NCI-H510A (cell line): Measurements from ENCODE around the gene XIRP1.

ENCODE experiments used
- DNase-seq: peaks from one replicate; lab custom pipeline; 2025; lab: John Stamatoyannopoulos, UW

The XIRP1 gene

DNA sequence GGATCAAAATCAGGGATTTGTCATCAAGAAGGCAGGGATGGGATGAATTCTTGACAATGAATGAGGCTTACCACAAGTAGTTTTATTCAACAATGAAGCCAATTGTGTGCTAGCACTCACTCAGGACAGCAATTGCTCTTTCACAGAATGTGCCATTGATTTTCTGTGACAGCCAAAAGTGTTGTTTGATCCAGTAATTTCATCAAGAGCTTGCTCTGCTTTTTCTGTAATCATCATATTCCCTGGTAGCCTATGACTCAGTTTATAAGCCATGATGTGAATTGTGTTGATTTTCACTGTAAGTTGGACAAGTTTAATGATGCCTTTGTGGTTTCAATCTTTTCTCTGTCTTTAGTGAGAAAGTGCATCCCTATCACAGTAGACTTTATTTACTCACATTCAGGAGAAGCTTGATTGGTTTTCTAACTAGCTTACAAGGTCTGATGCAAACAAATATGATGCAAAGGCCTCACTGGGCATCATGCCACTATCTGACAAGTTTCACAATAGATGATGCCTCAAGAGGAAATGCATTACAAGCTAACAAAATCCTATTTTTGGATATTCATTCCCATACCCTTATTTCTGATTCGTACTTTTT is 25.4 kb downstream of the XIRP1 start:
- DNase-seq = no peak

DNA sequence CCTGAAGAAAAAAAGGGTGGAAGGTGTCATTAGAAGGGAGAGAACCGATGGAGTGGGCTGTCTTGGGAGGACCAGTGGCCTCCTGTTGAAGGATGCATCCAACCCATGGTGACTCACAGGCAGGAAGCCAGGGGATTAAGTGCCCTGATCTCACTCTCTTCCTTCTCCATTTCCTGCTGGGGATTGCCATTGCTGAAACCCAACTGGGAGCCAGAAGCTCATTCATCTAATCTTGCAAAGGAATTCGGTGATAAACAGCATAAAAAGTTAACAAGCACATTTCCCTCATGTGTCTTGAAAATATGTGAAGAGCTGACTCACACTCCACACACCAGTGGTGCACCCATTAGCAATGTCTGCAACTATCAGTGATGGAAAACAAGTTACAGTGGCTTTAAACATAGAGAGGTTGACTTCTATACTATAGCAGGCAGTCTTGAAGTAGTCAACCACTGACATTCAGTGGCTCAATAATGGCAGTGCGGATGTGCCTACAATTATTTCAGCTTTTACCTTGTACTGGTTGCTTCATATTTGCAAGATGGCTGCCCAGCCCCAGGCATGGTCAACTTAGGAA is 26.2 kb downstream of the XIRP1 start:
- no peak for DNase-seq

- DNase-seq = no peak
These were observed 26.9 kb downstream of the XIRP1 start for GRCh38 chr3:39165518-39165917.

DNA sequence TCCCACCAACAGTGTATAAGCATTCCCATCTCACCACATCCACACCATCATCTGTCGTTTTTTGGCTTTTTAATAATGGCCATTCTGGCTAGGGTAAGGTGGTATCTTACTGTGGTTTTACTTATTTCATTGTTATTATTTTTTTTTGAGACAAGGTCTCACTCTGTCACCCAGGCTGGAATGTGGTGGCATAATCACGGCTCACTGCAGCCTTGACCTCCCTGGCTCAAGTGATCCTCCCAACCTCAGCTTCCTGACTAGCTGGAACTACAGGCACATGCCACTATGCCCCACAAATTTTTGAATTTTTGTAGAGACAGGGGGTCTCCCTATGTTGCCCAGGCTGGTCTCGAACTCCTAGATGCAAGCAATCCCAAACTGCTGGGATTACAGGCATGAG is 28.0 kb downstream of the XIRP1 start:
- no peak for DNase-seq

- no peak for DNase-seq
These were observed 34.2 kb downstream of the XIRP1 start for GRCh38 chr3:39158148-39158715.

DNA sequence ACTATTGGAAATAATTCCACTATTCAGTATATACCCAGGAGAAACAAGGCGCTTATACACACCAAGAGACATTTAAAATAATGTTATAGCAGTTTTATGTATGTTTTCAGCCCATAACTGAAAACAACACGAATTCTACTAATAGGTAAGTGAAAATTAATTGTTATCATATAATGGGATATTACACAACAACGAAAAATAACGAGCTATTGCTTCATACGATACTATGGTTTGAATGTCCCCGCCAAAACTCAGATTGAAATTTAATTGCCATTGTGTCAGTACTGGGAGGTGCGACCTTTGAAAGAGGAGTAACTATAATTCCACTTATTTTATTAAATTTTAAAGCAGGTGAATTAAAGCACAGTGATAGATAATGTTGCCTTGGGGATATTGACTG is 35.0 kb downstream of the XIRP1 start:
- DNase-seq = no peak

- DNase-seq = no peak
These were observed 36.0 kb downstream of the XIRP1 start for GRCh38 chr3:39156421-39156820.

GRCh38 chr3:39154280-39155021 is 37.9 kb downstream of the XIRP1 start:
- no peak for DNase-seq

GRCh38 chr3:39153977-39154279 is 38.5 kb downstream of the XIRP1 start:
- no peak for DNase-seq

- DNase-seq = no peak
These were observed 41.4 kb downstream of the XIRP1 start for GRCh38 chr3:39150803-39151631.

GRCh38 chr3:39150148-39150802 is 42.1 kb downstream of the XIRP1 start:
- DNase-seq = no peak

DNA sequence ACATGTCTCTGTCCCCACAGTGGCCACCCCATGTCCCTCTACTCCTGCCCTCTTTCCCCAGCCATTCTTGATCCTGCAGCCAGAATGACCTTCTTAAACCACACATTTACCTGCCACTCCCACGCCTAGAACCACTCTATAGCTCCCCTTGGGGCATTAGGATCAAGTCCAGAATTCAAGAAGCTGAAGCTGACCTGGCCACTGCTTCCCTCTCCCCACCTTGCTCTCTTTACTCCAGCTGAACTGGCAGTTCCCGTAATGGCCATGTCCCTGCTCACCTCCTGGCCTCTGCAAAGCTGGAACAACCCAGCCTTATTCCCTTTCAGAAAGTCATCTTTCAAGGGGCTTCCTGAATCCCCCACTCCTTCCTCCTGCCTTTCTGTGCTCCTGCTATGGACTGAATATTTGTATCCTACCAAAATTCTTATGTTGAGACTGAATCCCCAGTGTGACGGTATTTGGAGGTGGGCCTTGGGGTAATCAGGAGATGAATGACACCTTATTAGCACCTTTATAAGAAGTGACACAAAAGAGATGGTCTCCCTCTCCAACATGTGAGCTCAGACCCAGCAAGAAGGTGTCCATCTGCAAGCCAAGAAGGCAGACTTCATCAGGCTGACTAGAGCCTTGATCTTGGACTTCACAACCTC is 42.8 kb downstream of the XIRP1 start:
- DNase-seq = no peak

DNA sequence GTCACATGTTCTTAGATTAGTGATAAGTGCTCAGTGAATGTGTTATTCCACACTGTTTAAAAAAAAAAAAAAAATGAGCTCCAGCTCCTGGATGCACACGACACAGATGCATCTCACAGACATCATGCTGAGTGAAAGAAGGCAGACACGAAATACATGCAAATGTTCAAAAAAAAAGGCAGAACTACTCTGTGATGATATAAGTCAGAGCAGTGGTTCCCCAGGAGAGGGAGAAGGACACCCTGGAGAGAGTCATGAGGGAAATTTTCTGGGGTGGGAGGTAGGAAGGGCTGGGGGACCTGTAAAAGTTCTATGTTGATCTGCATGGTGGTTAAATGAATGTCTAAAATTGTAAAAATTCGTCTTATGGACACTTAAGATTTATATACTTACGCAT is 43.3 kb downstream of the XIRP1 start:
- DNase-seq = no peak

- no peak for DNase-seq
These were observed 43.8 kb downstream of the XIRP1 start for GRCh38 chr3:39148435-39149058.

DNA sequence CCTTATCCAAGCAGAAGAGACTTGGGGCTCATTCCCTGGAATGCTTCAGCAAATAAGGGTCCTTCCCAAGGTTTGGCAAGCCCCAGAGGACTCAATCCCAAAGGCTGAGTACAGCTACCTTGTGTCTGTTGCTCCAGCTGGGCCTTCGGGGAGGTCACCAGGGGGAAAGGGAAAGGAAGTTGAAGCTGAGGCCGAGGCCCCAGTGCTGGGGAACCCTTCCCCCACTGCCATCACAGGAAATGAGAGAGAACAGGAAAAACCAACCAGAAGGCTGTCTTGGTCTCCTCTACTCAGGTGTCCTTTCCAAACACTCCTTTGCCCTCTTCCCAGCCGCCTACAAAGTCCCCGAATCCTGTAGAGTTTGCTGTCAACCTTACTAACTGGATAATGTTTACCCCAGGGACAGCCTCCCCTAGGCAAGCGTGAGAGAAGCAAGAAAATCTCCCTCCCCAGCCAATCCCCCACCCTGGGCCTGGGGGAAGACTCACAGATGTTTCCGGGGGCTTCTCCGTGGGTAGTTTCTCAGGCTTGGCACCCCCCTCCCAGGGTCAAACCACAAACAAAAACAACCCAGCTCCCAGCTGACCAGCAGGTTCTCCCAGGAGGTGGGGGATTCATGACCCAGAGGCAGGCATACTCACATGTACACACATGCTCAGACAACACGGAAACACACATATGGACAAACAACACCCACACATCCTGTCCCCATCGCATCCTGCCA is 44.5 kb downstream of the XIRP1 start:
- no peak for DNase-seq

- no peak for DNase-seq
These were observed 45.5 kb downstream of the XIRP1 start for GRCh38 chr3:39146611-39147591.

DNA sequence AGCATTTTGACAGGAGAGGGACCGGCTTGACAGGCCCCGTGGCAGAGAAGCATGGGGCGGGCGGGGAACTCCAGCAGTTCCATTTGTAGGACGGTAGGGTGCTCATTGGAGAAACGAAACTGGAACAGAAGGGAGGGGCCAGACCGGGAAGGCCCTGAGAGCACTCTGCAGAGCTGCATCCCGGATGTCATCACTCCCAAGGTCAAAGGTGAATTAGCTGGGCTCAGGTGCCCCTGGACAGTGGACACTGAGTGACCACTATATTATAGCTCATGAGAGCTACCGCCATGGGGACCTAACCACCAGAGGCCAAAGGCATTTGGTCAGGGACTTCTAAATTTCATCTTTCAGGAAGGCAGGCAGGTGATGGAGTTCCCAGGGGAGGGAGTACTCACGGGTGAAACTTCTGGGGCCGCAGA is 46.3 kb downstream of the XIRP1 start:
- no peak for DNase-seq

GRCh38 chr3:39144748-39145380 is 47.5 kb downstream of the XIRP1 start:
- DNase-seq = no peak
